ENCODE measurements around the gene MCRS1.

DNA sequence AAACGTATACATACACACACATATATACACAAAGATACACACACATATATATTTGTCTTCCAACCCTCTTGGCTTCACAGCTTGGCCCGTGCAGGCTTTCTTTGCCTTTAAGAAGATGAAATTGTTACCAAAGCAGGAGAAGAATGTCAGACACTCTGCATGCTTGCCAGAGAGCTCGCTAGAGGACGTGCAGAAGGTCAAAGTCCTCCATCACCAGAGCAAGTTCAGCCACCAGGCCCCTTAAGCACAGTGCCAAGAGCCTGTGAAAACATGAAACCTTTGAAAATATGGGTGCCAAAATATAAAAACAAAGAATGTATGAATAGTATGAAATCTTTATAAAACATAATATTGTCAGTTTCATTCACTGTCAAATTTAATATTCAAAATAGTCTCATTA lies 14.9 kb upstream of the MCRS1 start:
- TF ChIP-seq, protein P1, sequence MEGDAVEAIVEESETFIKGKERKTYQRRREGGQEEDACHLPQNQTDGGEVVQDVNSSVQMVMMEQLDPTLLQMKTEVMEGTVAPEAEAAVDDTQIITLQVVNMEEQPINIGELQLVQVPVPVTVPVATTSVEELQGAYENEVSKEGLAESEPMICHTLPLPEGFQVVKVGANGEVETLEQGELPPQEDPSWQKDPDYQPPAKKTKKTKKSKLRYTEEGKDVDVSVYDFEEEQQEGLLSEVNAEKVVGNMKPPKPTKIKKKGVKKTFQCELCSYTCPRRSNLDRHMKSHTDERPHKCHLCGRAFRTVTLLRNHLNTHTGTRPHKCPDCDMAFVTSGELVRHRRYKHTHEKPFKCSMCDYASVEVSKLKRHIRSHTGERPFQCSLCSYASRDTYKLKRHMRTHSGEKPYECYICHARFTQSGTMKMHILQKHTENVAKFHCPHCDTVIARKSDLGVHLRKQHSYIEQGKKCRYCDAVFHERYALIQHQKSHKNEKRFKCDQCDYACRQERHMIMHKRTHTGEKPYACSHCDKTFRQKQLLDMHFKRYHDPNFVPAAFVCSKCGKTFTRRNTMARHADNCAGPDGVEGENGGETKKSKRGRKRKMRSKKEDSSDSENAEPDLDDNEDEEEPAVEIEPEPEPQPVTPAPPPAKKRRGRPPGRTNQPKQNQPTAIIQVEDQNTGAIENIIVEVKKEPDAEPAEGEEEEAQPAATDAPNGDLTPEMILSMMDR (IDR thresholded peaks at IDR 0.05): no peak
- TF ChIP-seq POLR2A (IDR thresholded peaks at IDR 0.05): no peak
